Measurements from ENCODE around the gene IRF9.
A peak's percentile ranks its signal among the peaks of the same experiment; 100 is the strongest.

The IRF9 gene

DNA sequence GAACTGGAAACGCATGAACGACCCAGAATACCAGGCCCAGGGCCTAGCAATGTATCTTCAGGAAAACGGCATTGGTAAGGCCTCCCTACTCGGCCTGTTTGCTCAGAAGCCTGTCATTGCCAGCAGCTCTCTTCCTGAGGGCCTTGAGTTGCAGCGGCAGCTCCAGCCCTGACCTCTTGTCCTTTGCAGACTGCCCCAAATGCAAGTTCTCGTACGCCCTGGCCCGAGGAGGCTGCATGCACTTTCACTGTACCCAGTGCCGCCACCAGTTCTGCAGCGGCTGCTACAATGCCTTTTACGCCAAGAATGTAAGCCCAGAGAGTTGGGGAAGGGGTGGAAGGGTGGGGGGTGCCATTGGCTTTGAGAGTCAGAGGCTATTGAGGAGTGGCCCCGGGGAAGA is 3.7 kb upstream of the IRF9 start:
- Histone ChIP-seq H3K9me3 (ENCODE audit: control insufficient read depth in 2 of 2, low read length in 2 of 2) (no peaks in the 10 kb centered on the region), H3K27me3 (ENCODE audit: control insufficient read depth in 2 of 2, insufficient read depth in 2 of 2, low read length in 2 of 2) (no peaks in the 10 kb centered on the region), H3K4me3 (ENCODE audit: low read length in 2 of 2) (no peak overlapping the region), H3K36me3 (ENCODE audit: control insufficient read depth in 2 of 2, insufficient read depth in 2 of 2, low read length in 2 of 2) (peaks cover 46 to 55% of the 10 kb centered on the region in 2 donors), H3K27ac (ENCODE audit: low read depth in 2 of 2, low read length in 2 of 2) (no peak overlapping the region), H3K9ac (ENCODE audit: low read depth in 1 of 2, low read length in 2 of 2) (no peak overlapping the region), H3K4me1 (ENCODE audit: control insufficient read depth in 2 of 2, insufficient read depth in 2 of 2, low read length in 2 of 2) (peaks cover 11 to 15% of the 10 kb centered on the region in 2 donors)

GRCh38 chr14:24159777-24160498 is 1.1 kb upstream of the IRF9 start:
- Histone ChIP-seq H3K36me3 (ENCODE audit: control insufficient read depth in 2 of 2, insufficient read depth in 2 of 2, low read length in 2 of 2) (peaks cover 62 to 68% of the 10 kb centered on the region in 2 donors), H3K4me1 (ENCODE audit: control insufficient read depth in 2 of 2, insufficient read depth in 2 of 2, low read length in 2 of 2) (peaks cover 16 to 19% of the 10 kb centered on the region in 2 donors), H3K4me3 (ENCODE audit: low read length in 2 of 2) (no peak overlapping the region), H3K9me3 (ENCODE audit: control insufficient read depth in 2 of 2, low read length in 2 of 2) (no peaks in the 10 kb centered on the region), H3K27me3 (ENCODE audit: control insufficient read depth in 2 of 2, insufficient read depth in 2 of 2, low read length in 2 of 2) (no peaks in the 10 kb centered on the region), H3K9ac (ENCODE audit: low read depth in 1 of 2, low read length in 2 of 2) (no peak overlapping the region), H3K27ac (ENCODE audit: low read depth in 2 of 2, low read length in 2 of 2) (peak overlapping the region; percentile 95 to 97)

GRCh38 chr14:24160499-24160849 is 591 bp upstream of the IRF9 start:
- Histone ChIP-seq H3K4me1 (ENCODE audit: control insufficient read depth in 2 of 2, insufficient read depth in 2 of 2, low read length in 2 of 2) (peaks cover 16 to 19% of the 10 kb centered on the region in 2 donors), H3K9me3 (ENCODE audit: control insufficient read depth in 2 of 2, low read length in 2 of 2) (no peaks in the 10 kb centered on the region), H3K9ac (ENCODE audit: low read depth in 1 of 2, low read length in 2 of 2) (peak overlapping the region; percentile 94 to 100), H3K27me3 (ENCODE audit: control insufficient read depth in 2 of 2, insufficient read depth in 2 of 2, low read length in 2 of 2) (no peaks in the 10 kb centered on the region), H3K27ac (ENCODE audit: low read depth in 2 of 2, low read length in 2 of 2) (peak overlapping the region; percentile 95 to 97), H3K36me3 (ENCODE audit: control insufficient read depth in 2 of 2, insufficient read depth in 2 of 2, low read length in 2 of 2) (peaks cover 62 to 68% of the 10 kb centered on the region in 2 donors), H3K4me3 (ENCODE audit: low read length in 2 of 2) (peak overlapping the region in 1 of 2 donors; percentile 3)

GRCh38 chr14:24162093-24162492 is 1.0 kb downstream of the IRF9 start:
- Histone ChIP-seq H3K27me3 (ENCODE audit: control insufficient read depth in 2 of 2, insufficient read depth in 2 of 2, low read length in 2 of 2) (no peaks in the 10 kb centered on the region), H3K9ac (ENCODE audit: low read depth in 1 of 2, low read length in 2 of 2) (peak overlapping the region; percentile 32 to 94), H3K9me3 (ENCODE audit: control insufficient read depth in 2 of 2, low read length in 2 of 2) (no peaks in the 10 kb centered on the region), H3K4me1 (ENCODE audit: control insufficient read depth in 2 of 2, insufficient read depth in 2 of 2, low read length in 2 of 2) (peaks cover 16 to 19% of the 10 kb centered on the region in 2 donors), H3K36me3 (ENCODE audit: control insufficient read depth in 2 of 2, insufficient read depth in 2 of 2, low read length in 2 of 2) (peaks cover 63 to 68% of the 10 kb centered on the region in 2 donors), H3K27ac (ENCODE audit: low read depth in 2 of 2, low read length in 2 of 2) (peak overlapping the region; percentile 95 to 97), H3K4me3 (ENCODE audit: low read length in 2 of 2) (peak overlapping the region; percentile 88 to 99)

GRCh38 chr14:24164518-24164991 is 3.5 kb downstream of the IRF9 start:
- Histone ChIP-seq H3K4me3 (ENCODE audit: low read length in 2 of 2) (no peak overlapping the region), H3K27me3 (ENCODE audit: control insufficient read depth in 2 of 2, insufficient read depth in 2 of 2, low read length in 2 of 2) (no peaks in the 10 kb centered on the region), H3K27ac (ENCODE audit: low read depth in 2 of 2, low read length in 2 of 2) (no peak overlapping the region), H3K36me3 (ENCODE audit: control insufficient read depth in 2 of 2, insufficient read depth in 2 of 2, low read length in 2 of 2) (peaks cover 57 to 60% of the 10 kb centered on the region in 2 donors), H3K9ac (ENCODE audit: low read depth in 1 of 2, low read length in 2 of 2) (no peak overlapping the region), H3K9me3 (ENCODE audit: control insufficient read depth in 2 of 2, low read length in 2 of 2) (no peaks in the 10 kb centered on the region), H3K4me1 (ENCODE audit: control insufficient read depth in 2 of 2, insufficient read depth in 2 of 2, low read length in 2 of 2) (peaks cover 16 to 19% of the 10 kb centered on the region in 2 donors)

GRCh38 chr14:24165785-24166184 is 4.7 kb downstream of the IRF9 start:
- H3K4me1 ChIP-seq (ENCODE audit: control insufficient read depth in 2 of 2, insufficient read depth in 2 of 2, low read length in 2 of 2), result peaks cover 14% of the 10 kb centered on the region in 2 donors
- no peak overlapping the region for H3K9ac ChIP-seq (ENCODE audit: low read depth in 1 of 2, low read length in 2 of 2)
- no peaks in the 10 kb centered on the region for H3K27me3 ChIP-seq (ENCODE audit: control insufficient read depth in 2 of 2, insufficient read depth in 2 of 2, low read length in 2 of 2)
- H3K9me3 ChIP-seq (ENCODE audit: control insufficient read depth in 2 of 2, low read length in 2 of 2), result no peaks in the 10 kb centered on the region
- no peak overlapping the region for H3K27ac ChIP-seq (ENCODE audit: low read depth in 2 of 2, low read length in 2 of 2)
- peaks cover 47 to 54% of the 10 kb centered on the region in 2 donors for H3K36me3 ChIP-seq (ENCODE audit: control insufficient read depth in 2 of 2, insufficient read depth in 2 of 2, low read length in 2 of 2)
- no peak overlapping the region for H3K4me3 ChIP-seq (ENCODE audit: low read length in 2 of 2)

- no peaks in the 10 kb centered on the region for H3K9me3 ChIP-seq (ENCODE audit: control insufficient read depth in 2 of 2, low read length in 2 of 2)
- H3K27ac ChIP-seq (ENCODE audit: low read depth in 2 of 2, low read length in 2 of 2), result no peak overlapping the region
- peaks cover 0 to 8% of the 10 kb centered on the region in 2 donors for H3K4me1 ChIP-seq (ENCODE audit: control insufficient read depth in 2 of 2, insufficient read depth in 2 of 2, low read length in 2 of 2)
- H3K9ac ChIP-seq (ENCODE audit: low read depth in 1 of 2, low read length in 2 of 2), result no peak overlapping the region
- no peaks in the 10 kb centered on the region for H3K27me3 ChIP-seq (ENCODE audit: control insufficient read depth in 2 of 2, insufficient read depth in 2 of 2, low read length in 2 of 2)
- no peak overlapping the region for H3K4me3 ChIP-seq (ENCODE audit: low read length in 2 of 2)
- H3K36me3 ChIP-seq (ENCODE audit: control insufficient read depth in 2 of 2, insufficient read depth in 2 of 2, low read length in 2 of 2), result peaks cover 45 to 54% of the 10 kb centered on the region in 2 donors
Measured at GRCh38 chr14:24167469-24168114, 6.5 kb downstream of the IRF9 start.

- Histone ChIP-seq H3K9ac (ENCODE audit: low read depth in 1 of 2, low read length in 2 of 2) (no peak within 1 kb of the TSS), H3K27me3 (ENCODE audit: control insufficient read depth in 2 of 2, insufficient read depth in 2 of 2, low read length in 2 of 2) (no peaks in the 10 kb centered on the region), H3K4me1 (ENCODE audit: control insufficient read depth in 2 of 2, insufficient read depth in 2 of 2, low read length in 2 of 2) (no peaks in the 10 kb centered on the region), H3K4me3 (ENCODE audit: low read length in 2 of 2) (peak within 1 kb of the TSS; percentile 6 to 44), H3K27ac (ENCODE audit: low read depth in 2 of 2, low read length in 2 of 2) (no peak within 1 kb of the TSS), H3K36me3 (ENCODE audit: control insufficient read depth in 2 of 2, insufficient read depth in 2 of 2, low read length in 2 of 2) (peaks cover 13 to 25% of the 10 kb centered on the region in 2 donors), H3K9me3 (ENCODE audit: control insufficient read depth in 2 of 2, low read length in 2 of 2) (no peaks in the 10 kb centered on the region)
Measured at GRCh38 chr14:24171422-24172260, 10.6 kb downstream of the IRF9 start, which contains the start of gene REC8. Gene REC8 (plus strand): TSS chr14:24172080. CDS start chr14:24172553, 473 bp downstream.

GRCh38 chr14:24172261-24172860 is 11.3 kb downstream of the IRF9 start:
- Histone ChIP-seq H3K9me3 (ENCODE audit: control insufficient read depth in 2 of 2, low read length in 2 of 2) (no peaks in the 10 kb centered on the region), H3K9ac (ENCODE audit: low read depth in 1 of 2, low read length in 2 of 2) (no peak overlapping the region), H3K36me3 (ENCODE audit: control insufficient read depth in 2 of 2, insufficient read depth in 2 of 2, low read length in 2 of 2) (peaks cover 13 to 27% of the 10 kb centered on the region in 2 donors), H3K27me3 (ENCODE audit: control insufficient read depth in 2 of 2, insufficient read depth in 2 of 2, low read length in 2 of 2) (no peaks in the 10 kb centered on the region), H3K27ac (ENCODE audit: low read depth in 2 of 2, low read length in 2 of 2) (no peak overlapping the region), H3K4me3 (ENCODE audit: low read length in 2 of 2) (peak overlapping the region; percentile 6 to 44), H3K4me1 (ENCODE audit: control insufficient read depth in 2 of 2, insufficient read depth in 2 of 2, low read length in 2 of 2) (no peaks in the 10 kb centered on the region)
